ENCODE measurements around the gene SH3PXD2B.

- no peak for TF ChIP-seq FOS (IDR thresholded peaks at IDR 0.05; ENCODE audit: borderline replicate concordance, extremely low read depth, insufficient read length)
- TF ChIP-seq BCL11A (IDR thresholded peaks at IDR 0.05; ENCODE audit: low read depth, low read length) = no peak
- TF ChIP-seq FOXM1 (IDR thresholded peaks at IDR 0.05; ENCODE audit: low read depth, low read length) = no peak
- no peak for TF ChIP-seq EZH2 (IDR thresholded peaks at IDR 0.05; ENCODE audit: borderline replicate concordance, control insufficient read depth, low read depth, low read length)
- no peak for TF ChIP-seq CHD4 (IDR thresholded peaks at IDR 0.05)
- TF ChIP-seq SP1 (IDR thresholded peaks at IDR 0.05; ENCODE audit: low read depth, low read length) = no peak
- no peak for TF ChIP-seq ATF2 (IDR thresholded peaks at IDR 0.05; ENCODE audit: low read length)
- no peak for TF ChIP-seq CTCF (IDR thresholded peaks at IDR 0.05 in 2 of 3, conservative IDR thresholded peaks at IDR 0.05 in 1 of 3; ENCODE audit: control insufficient read depth in 2 of 3, extremely low read depth in 1 of 3, insufficient read depth in 1 of 3, low read depth in 3 of 3, low read length in 3 of 3)
Observed at GRCh38 chr5:172485511-172486202, 31.3 kb upstream of the SH3PXD2B start.

Data from GM12878 (cell line).